Measurements from ENCODE around the gene PARD3. TPM values are rescaled to one million over a fixed set of nuclear protein-coding genes. Genes with fewer than 3 reads are reported as not detected.

Gene PARD3
- total RNA-seq, 1 donor from 2014 or later, result 1.7 TPM

DNA sequence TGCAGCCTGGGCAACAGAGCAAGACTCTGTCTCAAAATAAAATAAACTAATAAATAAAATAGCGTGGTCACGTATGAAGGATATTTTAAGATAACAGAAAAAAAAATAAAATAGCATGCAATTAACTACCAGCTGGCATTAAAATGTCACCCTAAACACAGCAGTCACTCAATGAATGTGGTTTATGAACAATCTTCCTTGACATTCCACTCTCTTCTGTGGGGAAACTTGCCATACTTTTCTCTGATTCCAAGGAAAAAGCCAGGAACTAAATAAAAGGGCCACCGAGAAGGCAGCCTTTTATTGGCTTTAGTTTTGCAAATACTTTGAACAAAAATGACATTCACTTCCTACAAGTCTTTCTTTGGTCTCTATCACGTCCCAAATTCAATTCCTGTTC lies 266.6 kb downstream of the PARD3 start:
- Mint-ChIP-seq H3K27ac (no peak overlapping the region), H3K36me3 (ENCODE audit: low read depth) (no peaks in the 10 kb centered on the region), H3K9me3 (no peaks in the 10 kb centered on the region), H3K4me3 (no peak overlapping the region), H3K4me1 (ENCODE audit: low read depth) (no peaks in the 10 kb centered on the region), H3K27me3 (ENCODE audit: insufficient read depth) (peaks cover 3% of the 10 kb centered on the region)
- no peak for DNase-seq (ENCODE audit: low spot score)
- intact Hi-C loops (cut with micrococcal nuclease), result no loop called here

DNA sequence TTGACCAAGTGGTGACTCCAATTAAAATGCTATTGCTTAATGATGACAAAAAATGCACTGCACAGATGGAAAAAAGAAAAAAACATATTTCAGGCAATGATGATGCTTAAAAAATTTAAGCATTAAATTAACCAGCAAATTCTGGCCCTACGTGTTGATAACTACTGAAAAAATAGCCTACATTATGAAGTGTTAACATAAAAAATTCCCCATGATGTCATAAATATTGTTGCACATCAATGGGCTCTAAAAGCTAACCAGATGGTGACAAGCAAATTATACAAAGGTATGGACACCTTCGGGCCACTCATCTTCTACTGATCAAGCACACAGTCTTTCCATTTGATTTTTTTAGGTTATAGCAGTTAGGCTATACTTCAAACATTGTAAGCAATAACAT lies 267.4 kb downstream of the PARD3 start:
- Mint-ChIP-seq H3K4me1 (ENCODE audit: low read depth) (no peaks in the 10 kb centered on the region), H3K27me3 (ENCODE audit: insufficient read depth) (peaks cover 3% of the 10 kb centered on the region), H3K27ac (no peak overlapping the region), H3K36me3 (ENCODE audit: low read depth) (no peaks in the 10 kb centered on the region), H3K9me3 (no peaks in the 10 kb centered on the region), H3K4me3 (no peak overlapping the region)
- intact Hi-C loops (cut with micrococcal nuclease), result no loop called here
- DNase-seq (ENCODE audit: low spot score), result no peak

DNA sequence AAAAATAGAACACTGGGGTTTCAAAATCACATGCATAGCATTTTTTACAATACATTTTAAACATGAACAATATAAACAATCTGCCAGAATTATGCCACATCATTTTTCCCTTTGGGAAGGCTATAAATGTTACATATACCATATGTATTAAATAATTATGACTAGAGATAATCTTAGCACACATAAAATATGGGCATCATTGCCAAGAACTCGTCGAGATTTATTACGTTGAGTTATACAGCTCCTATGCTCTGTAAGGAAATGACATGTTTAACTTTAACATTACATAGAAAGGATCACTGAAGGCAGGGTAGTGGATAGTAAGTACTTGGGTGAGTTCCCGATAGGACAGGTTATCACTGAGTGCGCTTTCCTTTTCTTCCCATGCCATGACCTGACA lies 267.8 kb downstream of the PARD3 start:
- Mint-ChIP-seq H3K4me1 (ENCODE audit: low read depth) (no peaks in the 10 kb centered on the region), H3K27me3 (ENCODE audit: insufficient read depth) (peaks cover 3% of the 10 kb centered on the region), H3K36me3 (ENCODE audit: low read depth) (no peaks in the 10 kb centered on the region), H3K4me3 (no peak overlapping the region), H3K9me3 (no peaks in the 10 kb centered on the region), H3K27ac (no peak overlapping the region)
- intact Hi-C loops (cut with micrococcal nuclease), result no loop called here
- DNase-seq (ENCODE audit: low spot score), result no peak

DNA sequence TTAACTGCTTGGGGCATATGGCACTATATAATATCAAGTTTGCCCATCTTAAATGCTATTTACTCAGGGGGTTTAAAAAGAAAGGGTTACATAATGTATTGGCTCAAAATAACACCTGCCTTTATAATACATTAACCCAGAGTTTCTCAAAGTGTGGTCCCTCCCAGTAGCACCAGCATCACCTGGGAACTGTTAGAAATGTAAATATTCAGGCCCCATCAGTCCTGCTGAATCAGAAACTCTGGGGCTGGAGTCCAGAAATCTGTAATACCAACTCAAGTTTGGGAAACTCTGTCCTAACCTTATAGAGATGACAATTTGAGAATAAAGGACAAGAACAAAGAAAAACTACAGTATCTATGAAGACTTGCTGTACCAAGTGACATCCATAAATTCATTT lies 270.7 kb downstream of the PARD3 start:
- Mint-ChIP-seq H3K27ac (no peak overlapping the region), H3K4me1 (ENCODE audit: low read depth) (no peaks in the 10 kb centered on the region), H3K4me3 (no peak overlapping the region), H3K9me3 (no peaks in the 10 kb centered on the region), H3K27me3 (ENCODE audit: insufficient read depth) (peaks cover 3% of the 10 kb centered on the region), H3K36me3 (ENCODE audit: low read depth) (no peaks in the 10 kb centered on the region)
- intact Hi-C loops (cut with micrococcal nuclease), result no loop called here
- no peak for DNase-seq (ENCODE audit: low spot score)

- Mint-ChIP-seq H3K9me3 (no peaks in the 10 kb centered on the region), H3K27me3 (ENCODE audit: insufficient read depth) (peaks cover 3% of the 10 kb centered on the region), H3K27ac (no peak overlapping the region), H3K4me1 (ENCODE audit: low read depth) (no peaks in the 10 kb centered on the region), H3K4me3 (no peak overlapping the region), H3K36me3 (ENCODE audit: low read depth) (no peaks in the 10 kb centered on the region)
- DNase-seq (ENCODE audit: low spot score), result no peak
- intact Hi-C loops (cut with micrococcal nuclease), result no loop called here
Measured at GRCh38 chr10:34543716-34544115, 271.4 kb downstream of the PARD3 start.

DNA sequence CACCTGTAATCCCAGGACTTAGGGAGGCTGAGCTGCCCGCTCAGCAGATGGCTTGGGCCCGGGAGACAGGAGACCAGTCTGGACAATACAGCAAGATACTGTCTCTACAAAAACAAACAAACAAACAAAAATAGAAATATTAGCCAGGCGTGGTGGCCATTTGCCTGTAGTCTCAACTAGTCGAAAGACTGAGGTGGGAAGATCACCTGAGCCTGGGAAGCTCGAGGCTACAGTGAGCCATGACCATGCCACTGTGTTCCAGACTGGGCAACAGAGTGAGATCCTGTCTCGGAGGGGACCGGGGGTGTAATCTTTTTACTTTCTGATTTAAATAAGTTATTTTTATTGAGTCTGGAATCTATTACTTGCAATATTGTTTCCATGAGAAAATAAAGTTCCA lies 274.6 kb downstream of the PARD3 start:
- Mint-ChIP-seq H3K9me3 (no peaks in the 10 kb centered on the region), H3K27me3 (ENCODE audit: insufficient read depth) (peaks cover 3% of the 10 kb centered on the region), H3K4me3 (no peak overlapping the region), H3K4me1 (ENCODE audit: low read depth) (peaks cover 7% of the 10 kb centered on the region), H3K36me3 (ENCODE audit: low read depth) (no peaks in the 10 kb centered on the region), H3K27ac (no peak overlapping the region)
- DNase-seq (ENCODE audit: low spot score), result no peak
- intact Hi-C loops (cut with micrococcal nuclease), result no loop called here

- Mint-ChIP-seq H3K27ac (no peak overlapping the region), H3K36me3 (ENCODE audit: low read depth) (no peaks in the 10 kb centered on the region), H3K4me1 (ENCODE audit: low read depth) (peaks cover 7% of the 10 kb centered on the region), H3K4me3 (no peak overlapping the region), H3K9me3 (no peaks in the 10 kb centered on the region), H3K27me3 (ENCODE audit: insufficient read depth) (peaks cover 3% of the 10 kb centered on the region)
- no peak for DNase-seq (ENCODE audit: low spot score)
- intact Hi-C loops (cut with micrococcal nuclease), result no loop called here
Measured at GRCh38 chr10:34539533-34540315, 275.4 kb downstream of the PARD3 start.

- intact Hi-C loops (cut with micrococcal nuclease), result no loop called here
- no peaks in the 10 kb centered on the region for H3K36me3 Mint-ChIP-seq (ENCODE audit: low read depth)
Measured at GRCh38 chr10:34538281-34538829, 276.7 kb downstream of the PARD3 start.

DNA sequence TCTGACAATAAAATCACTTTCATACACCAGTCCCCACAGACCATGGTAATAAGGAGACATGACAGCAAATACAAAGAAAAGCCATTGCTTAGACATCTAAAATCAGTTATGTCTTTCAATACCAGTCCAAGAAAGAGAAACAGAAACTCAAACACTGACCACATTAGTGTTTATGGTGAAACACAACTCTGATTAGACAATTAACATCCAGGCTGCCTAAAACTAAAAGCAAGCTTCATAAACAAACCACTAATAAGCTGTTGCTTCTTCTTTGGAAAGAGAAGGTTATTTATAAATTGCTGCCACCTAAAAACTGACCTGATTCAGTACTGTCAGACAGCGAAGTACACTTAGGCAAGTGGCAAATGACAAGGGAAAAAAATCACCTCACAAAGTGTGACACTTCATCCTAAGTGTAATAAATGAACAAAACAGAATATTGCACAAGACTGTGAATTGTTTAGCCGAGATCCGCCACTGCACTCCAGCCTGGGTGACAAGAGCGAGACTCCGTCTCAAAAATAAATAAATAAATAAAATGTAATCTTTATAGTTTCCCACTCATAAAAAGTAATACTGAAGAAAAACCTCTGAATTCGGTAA lies 277.4 kb downstream of the PARD3 start:
- no peak overlapping the region for H3K27ac Mint-ChIP-seq
- intact Hi-C loops (cut with micrococcal nuclease), result no loop called here
- peaks cover 7% of the 10 kb centered on the region for H3K4me1 Mint-ChIP-seq (ENCODE audit: low read depth)
- H3K4me3 Mint-ChIP-seq, result no peak overlapping the region
- no peaks in the 10 kb centered on the region for H3K27me3 Mint-ChIP-seq (ENCODE audit: insufficient read depth)
- H3K9me3 Mint-ChIP-seq, result no peaks in the 10 kb centered on the region
- no peak for DNase-seq (ENCODE audit: low spot score)
- no peaks in the 10 kb centered on the region for H3K36me3 Mint-ChIP-seq (ENCODE audit: low read depth)

More at GRCh38 chr10:34538281-34538829, 276.7 kb downstream of the PARD3 start:
- peaks cover 7% of the 10 kb centered on the region for H3K4me1 Mint-ChIP-seq (ENCODE audit: low read depth)
- DNase-seq (ENCODE audit: low spot score), result no peak
- no peak overlapping the region for H3K27ac Mint-ChIP-seq
- H3K4me3 Mint-ChIP-seq, result no peak overlapping the region
- no peaks in the 10 kb centered on the region for H3K27me3 Mint-ChIP-seq (ENCODE audit: insufficient read depth)
- no peaks in the 10 kb centered on the region for H3K9me3 Mint-ChIP-seq

GRCh38 chr10:34535872-34536271 lies 279.2 kb downstream of the PARD3 start:
- no peak overlapping the region for H3K4me3 Mint-ChIP-seq
- intact Hi-C loops (cut with micrococcal nuclease), result no loop called here
- DNase-seq (ENCODE audit: low spot score), result no peak
- H3K36me3 Mint-ChIP-seq (ENCODE audit: low read depth), result no peaks in the 10 kb centered on the region
- peaks cover 7% of the 10 kb centered on the region for H3K4me1 Mint-ChIP-seq (ENCODE audit: low read depth)
- no peak overlapping the region for H3K27ac Mint-ChIP-seq
- no peaks in the 10 kb centered on the region for H3K27me3 Mint-ChIP-seq (ENCODE audit: insufficient read depth)
- no peaks in the 10 kb centered on the region for H3K9me3 Mint-ChIP-seq

DNA sequence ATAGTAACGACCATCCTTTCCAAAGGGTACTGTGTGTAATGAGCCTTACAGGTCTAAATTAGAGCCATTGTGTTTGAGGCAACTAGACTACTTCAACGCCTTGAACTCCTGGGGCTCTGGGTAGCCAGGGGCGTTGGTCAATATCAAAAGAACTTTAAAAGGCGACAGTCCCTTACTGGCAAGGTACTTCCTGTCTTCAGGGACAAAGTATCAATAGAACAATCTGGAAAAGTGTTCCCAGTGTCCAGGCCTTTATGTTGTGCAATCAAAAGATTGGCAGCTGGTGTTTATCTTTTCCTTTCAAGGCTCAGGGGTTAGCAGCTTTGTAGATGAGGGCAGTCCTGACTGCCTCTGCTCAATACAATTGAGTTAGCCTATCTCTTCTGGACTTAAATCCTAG lies 284.3 kb downstream of the PARD3 start:
- no peaks in the 10 kb centered on the region for H3K27me3 Mint-ChIP-seq (ENCODE audit: insufficient read depth)
- no peak overlapping the region for H3K4me3 Mint-ChIP-seq
- no peaks in the 10 kb centered on the region for H3K9me3 Mint-ChIP-seq
- no peak for DNase-seq (ENCODE audit: low spot score)
- intact Hi-C loops (cut with micrococcal nuclease), result no loop called here
- H3K36me3 Mint-ChIP-seq (ENCODE audit: low read depth), result no peaks in the 10 kb centered on the region
- H3K27ac Mint-ChIP-seq, result no peak overlapping the region
- H3K4me1 Mint-ChIP-seq (ENCODE audit: low read depth), result no peaks in the 10 kb centered on the region

GRCh38 chr10:34528320-34528719 lies 286.8 kb downstream of the PARD3 start:
- Mint-ChIP-seq H3K4me1 (ENCODE audit: low read depth) (no peaks in the 10 kb centered on the region), H3K36me3 (ENCODE audit: low read depth) (no peaks in the 10 kb centered on the region), H3K27ac (no peak overlapping the region), H3K27me3 (ENCODE audit: insufficient read depth) (peaks cover 2% of the 10 kb centered on the region), H3K9me3 (no peaks in the 10 kb centered on the region), H3K4me3 (no peak overlapping the region)
- DNase-seq (ENCODE audit: low spot score), result no peak
- intact Hi-C loops (cut with micrococcal nuclease), result no loop called here

Data from activated T-helper 1 cell treated with anti-CD3 and anti-CD28 coated beads, Interleukin-12 subunit alpha, Interleukin-12 subunit beta, Interleukin-2, Interleukin-4 antibody, amounts not matched to agents 30 ng/mL and 10 ng/mL and 1 ng/mL, durations not matched to agents 14 hours and 24 hours and 36 hours (primary cell).